Glomerular endothelial cell (primary cell): ENCODE measurements around the gene MRPL40. TPM values are rescaled to one million over a fixed set of nuclear protein-coding genes. Genes with fewer than 3 reads are reported as not detected.
A peak's percentile ranks its signal among the peaks of the same experiment; 100 is the strongest.

Source experiments
- DNase-seq: peaks from one replicate; pipeline ENCODE4 v3.0.0-alpha.2; 2011; ENCODE audit warnings: low read depth, low spot score; ENCODE audit errors: extremely low read depth
- total RNA-seq: library from RNA; depleted of rRNA; stranded (reverse); fragments of >200 nt; gene quantifications from 2 replicates; pipeline ENCODE4 v1.2.3, GENCODE V29; 2015

The MRPL40 gene
- total RNA-seq, 1 donor from 2014 or later = 23.8 TPM

DNA sequence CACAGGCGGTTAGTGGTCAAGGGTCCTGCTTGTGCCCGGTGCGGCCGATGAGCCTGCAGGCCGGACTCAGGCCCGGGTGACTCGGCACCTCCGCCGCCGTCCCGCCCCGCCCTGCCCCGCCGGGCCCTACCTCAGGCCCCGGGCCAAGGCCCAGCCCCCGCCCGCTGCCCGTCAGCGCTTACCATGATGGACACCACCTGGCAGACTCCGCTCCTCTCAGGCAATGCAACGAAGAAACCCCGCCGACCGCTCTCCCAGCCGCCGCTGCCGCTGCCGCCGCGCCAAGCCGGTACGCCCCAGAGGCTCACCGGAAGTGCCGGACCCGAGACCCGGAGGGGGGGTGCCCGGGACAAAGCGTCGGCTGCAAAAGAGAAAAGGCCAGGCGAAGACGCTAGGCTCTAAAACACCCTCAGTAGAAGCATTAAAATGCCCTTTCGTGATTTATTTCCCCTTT, 46.6 kb downstream of the MRPL40 start, which contains the start of gene UFD1:
Gene UFD1, minus strand, starts transcription at position 293 of the 454 bp plus-strand sequence. Its CDS starts 108 bp downstream, at position 185.
- no peak for DNase-seq

GRCh38 chr22:19479355-19480172, 47.2 kb downstream of the MRPL40 start, which contains the start of gene CDC45:
TSS of gene CDC45 (plus strand) at chr22:19479920. CDS start at chr22:19479969, 49 bp downstream.
- peak; percentile 90 for DNase-seq

GRCh38 chr22:19480173-19480568, 47.8 kb downstream of the MRPL40 start:
- DNase-seq = no peak

- DNase-seq = no peak
These were observed 48.4 kb downstream of the MRPL40 start for GRCh38 chr22:19480789-19481188.

DNA sequence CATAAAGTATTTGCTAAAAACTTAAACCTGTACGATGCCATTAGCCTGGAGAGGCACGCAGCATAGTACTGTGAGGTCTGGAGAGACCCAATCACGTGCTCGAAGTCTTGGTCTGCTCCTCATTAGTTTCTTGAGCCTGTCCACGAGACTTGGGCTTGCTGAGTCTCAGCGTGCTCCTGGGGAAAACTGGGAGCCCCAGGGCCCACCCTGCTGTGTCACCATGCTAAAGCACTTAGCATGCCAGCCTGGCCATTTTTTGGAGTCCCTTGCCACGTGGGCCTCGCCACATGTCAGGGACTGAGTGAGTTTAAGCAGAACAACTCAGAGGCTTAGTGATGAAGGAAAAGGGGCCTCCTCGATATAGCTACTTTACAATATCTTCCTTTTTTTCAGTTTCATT, 50.0 kb downstream of the MRPL40 start:
- DNase-seq = no peak

GRCh38 chr22:19483481-19484244, 51.3 kb downstream of the MRPL40 start:
- peak; percentile 85 for DNase-seq

Other genes with a start within 250 kb of the MRPL40 start
- 2.1 and 7.8 TPM in 2 replicates for gene CLTCL1, start 140.8 kb upstream of the MRPL40 start, total RNA-seq
- 26.4 and 32.6 TPM in 2 replicates for gene HIRA, start 812 bp upstream of the MRPL40 start, total RNA-seq
- gene C22orf39, start 15.2 kb downstream of the MRPL40 start, total RNA-seq = 23.4 and 32.3 TPM in 2 replicates
- 66.2 and 81.9 TPM in 2 replicates for gene UFD1, start 46.6 kb downstream of the MRPL40 start, total RNA-seq
- gene CDC45, start 47.4 kb downstream of the MRPL40 start, total RNA-seq = 5.4 and 11.5 TPM in 2 replicates
- 1,303 and 1,795 TPM in 2 replicates for gene CLDN5, start 91.9 kb downstream of the MRPL40 start, total RNA-seq